SKM-1 (cell line): ENCODE measurements around the gene WDR53.
A peak's percentile ranks its signal among the peaks of the same experiment; 100 is the strongest.
"Not testable (repeated sequence)": the region's sequence is repeated elsewhere in the genome, so short reads cannot be mapped to it uniquely, and the experiment has no call there.

Experiments used
- DNase-seq: peaks from one replicate; lab custom pipeline; 2025; ENCODE audit not compliant: unreplicated experiment; lab: John Stamatoyannopoulos, UW

The WDR53 gene

DNA sequence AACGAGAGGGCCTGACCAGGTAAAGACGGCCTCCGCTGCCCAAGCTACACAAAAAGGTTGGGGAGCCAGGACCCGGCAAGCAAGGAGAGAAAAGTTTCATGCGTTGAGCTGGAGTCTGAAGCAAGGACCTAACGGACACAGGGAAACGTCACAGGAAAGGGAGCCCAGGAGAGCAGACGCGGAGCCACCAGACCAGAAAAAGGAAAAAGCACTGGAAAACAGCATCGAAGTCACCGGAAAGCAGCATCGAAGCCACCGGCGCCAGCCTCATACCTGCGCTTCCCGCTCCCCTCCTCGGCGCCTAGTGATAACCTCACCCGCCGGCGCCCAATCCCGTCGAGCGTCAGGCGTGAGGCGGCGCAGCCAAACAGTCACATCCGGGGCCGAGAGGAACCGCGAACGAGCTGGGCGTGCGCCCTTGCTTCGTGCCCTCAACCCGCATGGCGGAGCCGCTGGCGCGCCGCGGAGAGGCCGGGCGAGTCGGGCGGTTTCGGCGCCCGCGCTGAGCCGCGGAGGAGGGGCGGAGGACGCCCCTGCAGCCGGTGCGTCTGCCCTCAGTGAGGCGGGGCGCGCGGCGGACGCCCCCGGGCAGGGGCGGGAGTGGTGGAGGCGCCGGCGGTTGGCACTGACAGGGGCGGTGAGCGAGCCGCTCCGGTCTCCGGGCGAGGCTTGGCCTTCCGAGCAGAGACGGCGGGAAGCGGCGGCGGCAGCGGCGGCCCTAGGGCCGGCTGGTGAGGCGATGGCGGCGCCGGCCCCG is at the start of gene WDR53, which contains the start of gene FBXO45:
Gene WDR53 (minus strand): TSS at position 309 of the 757 bp plus-strand sequence. CDS start 7,079 bp downstream, outside the sequence.
Gene FBXO45 (plus strand): TSS at position 415 of the 757 bp plus-strand sequence. CDS start 325 bp downstream, at position 740.
- DNase-seq = peak; percentile 68

DNA sequence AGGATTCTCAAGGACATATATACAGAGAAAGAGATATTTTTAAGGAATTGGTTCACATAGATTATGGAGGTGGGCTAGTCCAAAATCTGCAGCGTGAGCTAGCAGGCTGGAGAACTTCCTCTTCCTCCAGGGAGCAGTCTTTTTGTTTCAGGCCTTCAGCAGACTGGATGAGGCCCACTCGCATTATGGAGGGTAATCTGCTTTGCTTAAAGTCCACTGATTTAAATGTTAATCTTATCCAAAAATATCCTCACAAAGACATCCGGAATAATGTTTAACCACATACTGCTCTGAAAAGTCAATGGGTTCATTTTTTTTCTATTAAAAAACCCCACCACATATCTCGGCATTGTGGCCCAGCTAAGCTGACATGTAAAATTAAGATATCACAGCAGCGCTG is 48.9 kb upstream of the WDR53 start:
- DNase-seq = peak; percentile 56

- DNase-seq = not testable (repeated sequence)
Observed at GRCh38 chr3:196615234-196615633, 46.9 kb upstream of the WDR53 start.

GRCh38 chr3:196611761-196612483 is 43.6 kb upstream of the WDR53 start:
- DNase-seq = no peak

- DNase-seq = no peak
Observed at GRCh38 chr3:196609805-196610515, 41.6 kb upstream of the WDR53 start.

DNA sequence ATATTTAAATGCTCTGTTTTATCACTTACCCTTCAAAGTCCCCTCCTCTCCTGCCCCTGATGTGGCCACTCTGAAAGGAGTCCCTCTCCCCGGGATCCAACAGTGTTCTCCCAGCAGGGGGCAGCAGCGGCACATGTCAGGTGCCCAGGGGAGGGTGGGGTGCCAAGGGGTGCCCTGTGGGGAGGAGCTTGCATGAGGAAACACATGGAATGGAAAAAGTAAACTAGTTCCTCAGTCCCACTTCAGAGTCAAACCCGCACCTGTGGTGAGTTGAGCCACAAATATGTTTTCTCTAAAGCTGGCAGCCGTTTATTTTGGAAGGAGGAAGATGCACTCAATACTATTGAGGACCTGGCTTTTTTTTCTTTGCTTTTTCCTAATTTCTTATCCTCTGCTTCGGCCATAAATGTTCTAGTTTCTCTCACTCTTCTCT is 41.0 kb upstream of the WDR53 start:
- DNase-seq = peak; percentile 91

GRCh38 chr3:196608693-196609092 is 40.3 kb upstream of the WDR53 start:
- DNase-seq = no peak

GRCh38 chr3:196604548-196604947 is 36.2 kb upstream of the WDR53 start:
- no peak for DNase-seq

DNA sequence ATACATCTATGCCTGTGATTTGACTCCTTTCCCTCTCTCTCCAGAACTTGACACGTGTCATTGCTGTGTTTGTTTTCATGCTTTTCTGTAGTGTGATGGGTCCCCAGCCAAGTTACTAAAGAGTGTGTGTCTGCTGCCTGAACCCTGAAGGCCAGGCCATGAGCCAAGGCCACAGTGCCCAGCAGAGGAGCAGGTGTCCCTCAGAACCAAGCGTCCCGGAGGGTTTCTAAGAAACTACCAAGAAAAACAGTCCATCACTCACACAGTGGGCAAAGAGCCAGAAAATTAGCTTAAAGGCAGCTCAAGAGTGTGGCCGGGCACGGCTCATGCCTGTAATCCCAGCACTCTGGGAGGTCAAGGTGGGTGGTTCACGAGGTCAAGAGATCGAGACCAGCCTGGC is 35.3 kb upstream of the WDR53 start:
- no peak for DNase-seq

GRCh38 chr3:196602673-196603072 is 34.3 kb upstream of the WDR53 start:
- no peak for DNase-seq

- no peak for DNase-seq
Observed at GRCh38 chr3:196600359-196600758, 32.0 kb upstream of the WDR53 start.

GRCh38 chr3:196599734-196600128 is 31.4 kb upstream of the WDR53 start:
- no peak for DNase-seq

- DNase-seq = not testable (repeated sequence)
Observed at GRCh38 chr3:196597971-196598733, 29.8 kb upstream of the WDR53 start.

DNA sequence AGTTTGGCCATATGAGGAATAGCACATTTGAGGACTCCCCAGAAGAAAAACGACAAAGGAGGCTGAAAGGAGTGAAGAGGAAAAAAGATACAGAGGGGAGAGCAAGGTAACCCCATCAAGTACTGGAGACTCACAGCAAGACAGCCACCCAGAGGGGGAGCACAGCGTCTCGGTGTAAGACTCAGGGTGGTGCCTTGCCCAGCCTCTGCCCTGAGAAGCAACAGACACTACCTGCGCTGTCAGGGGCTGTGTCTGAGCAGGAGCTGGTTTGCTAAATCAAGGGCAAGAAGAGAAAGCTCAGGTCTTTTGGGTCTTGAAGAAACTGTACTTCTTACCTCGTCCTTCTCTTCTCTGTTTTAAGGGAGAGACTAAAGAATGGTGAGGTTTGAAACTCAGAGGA is 28.0 kb upstream of the WDR53 start:
- no peak for DNase-seq

DNA sequence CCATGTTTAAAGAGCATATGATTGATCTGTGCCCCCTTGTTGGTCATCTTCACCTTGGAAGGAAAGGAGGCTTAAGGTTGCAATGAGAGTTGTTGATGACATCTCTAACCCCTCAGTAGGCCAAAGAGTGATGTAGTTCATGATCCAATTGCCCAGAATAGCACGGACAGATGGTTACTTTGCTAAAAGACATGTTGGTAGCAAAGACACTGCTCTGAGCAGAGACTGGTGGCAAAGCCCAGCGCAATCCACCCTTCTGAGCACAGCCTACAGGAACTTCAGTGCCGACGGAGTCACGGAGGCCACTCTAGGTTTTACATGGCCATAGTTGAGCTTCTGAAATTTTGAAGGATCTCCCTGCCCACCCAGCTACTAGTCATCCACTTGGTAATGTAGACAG is 21.9 kb upstream of the WDR53 start:
- no peak for DNase-seq

- DNase-seq = no peak
Observed at GRCh38 chr3:196585044-196585757, 16.8 kb upstream of the WDR53 start.

DNA sequence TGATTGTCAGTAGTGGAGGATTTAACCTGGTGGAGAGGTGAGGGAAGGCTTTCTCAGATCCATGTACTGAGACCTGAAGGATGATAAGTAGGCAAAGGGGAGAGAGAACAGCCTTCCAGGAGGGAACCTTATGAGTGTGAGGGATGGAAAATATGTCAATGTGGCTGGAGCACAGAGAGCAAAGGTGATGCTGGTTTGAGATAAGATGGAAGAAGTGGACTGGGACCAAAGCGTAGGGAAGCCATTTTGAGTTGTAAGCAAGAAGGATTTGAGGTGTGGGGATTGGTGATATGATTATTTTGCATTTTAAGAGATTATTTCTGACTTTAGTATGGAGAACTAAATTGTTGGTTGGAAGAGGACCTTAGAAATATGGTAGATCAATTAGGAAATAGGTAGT is 4.0 kb upstream of the WDR53 start:
- DNase-seq = no peak

DNA sequence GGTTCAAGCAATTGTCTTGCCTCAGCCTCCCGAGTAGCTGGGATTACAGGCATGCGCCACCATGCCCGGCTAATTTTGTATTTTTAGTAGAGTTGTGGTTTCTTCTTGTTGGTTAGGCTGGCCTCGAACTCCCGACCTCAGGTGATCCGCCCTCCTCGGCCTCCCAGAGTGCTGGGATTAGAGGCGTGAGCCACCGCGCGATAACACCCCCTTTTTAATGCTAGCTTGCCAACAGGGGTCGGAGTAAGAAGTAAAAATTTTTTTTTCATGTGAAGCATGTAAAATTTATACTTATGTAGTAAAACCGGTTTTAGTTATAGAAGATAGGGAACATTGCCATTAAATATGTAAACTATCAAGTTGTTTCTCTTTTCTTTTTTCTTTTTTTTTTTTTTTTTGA is 2.0 kb upstream of the WDR53 start:
- not testable (repeated sequence) for DNase-seq

- DNase-seq = no peak
Observed at GRCh38 chr3:196569003-196569516, 706 bp upstream of the WDR53 start.

DNA sequence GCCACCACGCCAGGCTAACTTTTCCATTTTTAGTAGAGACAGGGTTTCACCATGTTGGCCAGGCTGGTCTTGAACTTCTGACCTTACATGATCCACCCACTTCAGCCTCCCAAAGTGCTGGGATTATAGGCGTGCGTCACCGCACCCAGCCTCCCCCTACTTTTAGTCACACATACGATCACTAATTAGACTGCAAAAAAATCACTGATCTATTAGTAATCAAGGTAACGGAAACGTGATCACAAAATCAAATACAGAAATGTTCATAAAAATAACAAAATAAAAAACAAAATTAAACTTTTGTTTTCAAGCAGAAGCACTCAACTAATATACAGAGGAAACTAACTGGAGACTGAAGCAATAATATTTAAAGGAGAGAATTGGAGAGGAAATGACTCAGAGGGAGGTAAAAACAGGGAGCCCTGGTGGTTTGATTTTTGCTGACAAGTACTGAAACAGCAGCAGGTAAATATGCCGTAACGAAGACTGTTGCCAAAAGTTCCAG is 4.6 kb downstream of the WDR53 start:
- DNase-seq = no peak
